Epithelial cell of proximal tubule (primary cell): Measurements from ENCODE around the gene C22orf42. TPM values are rescaled to one million over a fixed set of nuclear protein-coding genes. Genes with fewer than 3 reads are reported as not detected.
A peak's percentile ranks its signal among the peaks of the same experiment; 100 is the strongest.

Experiments used
- DNase-seq: peaks from one replicate; pipeline ENCODE4 v3.0.0-alpha.2; 2011; ENCODE audit warnings: low read depth
- H3K4me3 ChIP-seq: 2 replicates; pipeline ENCODE4 v1.5.1; 2011; ENCODE audit warnings: low read depth, mild to moderate bottlenecking, low read length
- CTCF ChIP-seq: conservative IDR thresholded peaks from 2 replicates; pipeline ENCODE4 v1.5.1; 2012; ENCODE audit warnings: low read depth, mild to moderate bottlenecking, low read length
- total RNA-seq: library from RNA; depleted of rRNA; stranded (reverse); fragments of >200 nt; gene quantifications from 2 replicates; pipeline ENCODE4 v1.2.3, GENCODE V29; 2015

C22orf42 gene
- total RNA-seq, 1 donor from 2014 or later: not detected

DNA sequence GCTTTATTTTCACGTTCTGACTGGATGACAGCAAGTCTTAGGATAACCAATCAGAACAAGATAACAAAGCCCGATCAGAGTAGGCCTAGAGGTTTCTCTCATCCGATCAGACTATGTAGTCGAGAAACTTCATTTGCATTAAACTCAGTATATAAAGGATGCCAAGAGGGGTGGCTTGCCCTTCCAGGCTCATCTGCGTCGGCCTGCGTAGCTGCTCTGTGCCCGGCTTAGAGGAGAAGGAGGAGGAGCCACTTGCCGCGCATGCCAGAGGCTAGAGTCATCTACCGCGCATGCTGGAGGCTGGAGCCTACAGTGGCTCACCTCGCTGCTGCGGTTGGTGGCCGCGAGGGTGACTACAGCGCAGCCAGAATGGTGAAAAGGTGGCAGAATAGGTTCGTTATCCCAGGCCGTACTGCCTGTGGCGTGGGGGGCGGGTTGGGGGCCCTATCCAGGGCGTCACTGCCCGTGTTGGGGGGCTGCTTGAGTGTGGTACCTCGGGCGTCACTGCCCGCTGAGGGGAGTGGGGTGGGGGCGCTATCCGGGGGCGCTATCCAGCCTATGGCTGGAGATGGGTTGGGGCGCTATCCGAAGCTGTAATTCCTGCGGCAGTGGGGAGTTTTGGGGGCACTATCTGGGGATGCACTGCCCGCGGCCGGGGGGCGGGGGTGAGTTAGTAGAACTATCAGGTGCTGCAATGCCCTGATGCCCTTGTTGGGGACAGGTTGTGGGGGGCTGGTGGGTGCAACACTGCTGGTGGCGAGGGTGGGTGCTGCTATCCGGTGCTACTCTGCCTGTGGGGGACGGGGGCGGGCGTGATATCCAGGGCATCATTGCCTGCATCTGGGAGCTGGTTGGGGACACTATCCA lies 46.0 kb upstream of the C22orf42 start, which contains the start of gene RFPL2:
Gene RFPL2, minus strand, starts transcription at position 218 of the 867 bp plus-strand sequence. CDS start 2,622 bp downstream, outside the sequence.
- DNase-seq: no peak
- H3K4me3 ChIP-seq: no peak within 1 kb of the TSS
- TF ChIP-seq CTCF: no peak

DNA sequence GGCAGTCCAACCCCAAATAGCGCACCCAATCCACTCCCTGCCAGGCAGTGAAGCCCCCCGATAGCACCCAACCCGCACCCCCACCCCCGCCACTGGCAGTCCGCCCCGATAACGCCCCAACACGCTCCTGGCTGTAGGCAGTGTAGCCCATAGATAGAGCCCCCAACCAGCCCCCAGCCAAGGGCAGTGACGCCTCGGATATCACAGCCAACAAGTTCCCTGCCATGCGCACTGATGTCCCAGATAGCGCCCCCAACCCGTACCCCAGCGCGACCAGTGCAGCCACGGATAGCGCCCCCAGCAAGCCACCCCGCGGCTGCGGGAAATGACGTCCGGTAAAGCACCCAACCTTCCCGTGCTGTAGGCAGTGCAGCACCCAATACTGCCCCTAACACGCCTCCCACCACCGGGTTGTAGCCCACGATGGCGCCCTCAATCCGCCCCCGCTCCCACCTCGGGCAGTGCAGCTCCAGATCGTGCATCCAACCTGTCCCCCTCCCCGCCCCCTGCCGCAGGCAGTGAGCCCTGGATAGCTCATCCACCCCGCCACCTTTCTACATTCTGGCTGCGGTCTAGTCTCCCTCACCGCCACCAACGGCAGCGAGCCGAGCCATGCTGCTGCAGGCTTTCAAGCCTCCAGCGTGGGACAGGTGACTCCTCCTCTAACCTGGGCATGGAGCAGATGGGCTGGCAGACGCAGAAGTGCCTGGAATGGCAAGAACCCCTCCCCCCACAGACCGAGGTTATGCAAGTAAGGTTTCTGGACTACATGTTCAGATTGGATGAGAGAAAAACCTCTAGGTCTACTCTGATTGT lies 45.1 kb upstream of the C22orf42 start:
- H3K4me3 ChIP-seq: no peak overlapping the region
- TF ChIP-seq CTCF: no peak
- no peak for DNase-seq

GRCh38 chr22:32203181-32204039 lies 44.3 kb upstream of the C22orf42 start:
- TF ChIP-seq CTCF: no peak
- DNase-seq: no peak

DNA sequence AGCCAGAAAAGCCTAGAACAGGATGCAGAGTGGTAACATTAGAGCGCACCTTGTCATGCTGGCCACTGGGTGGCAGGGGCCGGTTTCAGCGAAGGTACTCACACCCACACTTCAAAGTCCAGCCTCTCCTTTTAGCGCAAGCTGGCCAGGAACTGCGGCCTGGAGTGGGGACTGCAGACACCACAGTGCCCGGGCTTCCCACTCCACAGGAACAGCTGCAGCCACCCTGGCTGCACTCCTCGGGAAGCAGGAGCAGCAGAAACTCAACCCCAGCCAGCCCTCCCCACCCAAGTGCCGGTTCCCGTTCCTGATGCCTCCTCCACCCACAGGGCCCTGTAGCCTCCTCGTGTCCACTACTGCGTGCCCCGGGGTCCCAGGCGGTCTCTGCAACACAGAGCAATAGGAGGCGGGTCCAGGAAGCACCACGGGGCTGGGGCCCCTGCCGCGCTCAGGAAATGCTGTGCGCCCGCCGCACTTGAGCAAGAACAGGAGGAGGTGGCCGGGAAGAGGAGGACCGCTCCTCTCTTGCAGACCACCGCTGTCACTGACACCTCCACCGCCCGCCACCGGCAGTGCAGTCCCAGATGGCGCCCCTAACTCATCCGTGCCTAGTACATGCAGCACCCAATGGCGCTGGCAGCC lies 43.6 kb upstream of the C22orf42 start:
- DNase-seq: no peak
- no peak overlapping the region for H3K4me3 ChIP-seq
- peak; percentile 73 for TF ChIP-seq CTCF

More at GRCh38 chr22:32203181-32204039, 44.3 kb upstream of the C22orf42 start:
- H3K4me3 ChIP-seq: no peak overlapping the region

- H3K4me3 ChIP-seq: no peak overlapping the region
- TF ChIP-seq CTCF: no peak
- no peak for DNase-seq
These were observed 43.0 kb upstream of the C22orf42 start for GRCh38 chr22:32202161-32202538.

GRCh38 chr22:32200752-32201151 lies 41.6 kb upstream of the C22orf42 start:
- no peak for TF ChIP-seq CTCF
- H3K4me3 ChIP-seq: no peak overlapping the region
- DNase-seq: no peak
